Sigmoid colon (tissue), 7 donors: ENCODE data around the gene PERM1. TPM values are rescaled to one million over a fixed set of nuclear protein-coding genes. Genes with fewer than 3 reads are reported as not detected.
"Not testable (repeated sequence)": the region's sequence is repeated elsewhere in the genome, so short reads cannot be mapped to it uniquely, and the experiment has no call there.

Experiments
- DNase-seq: peaks from one replicate; pipeline ENCODE4 v3.0.0-alpha.2; 2019
- H3K27ac ChIP-seq, 4 donors: fragments of 200-600 bp; sonication (generic); one replicate each; pipeline ENCODE4 v1.5.1; 2016 to 2019; ENCODE audit warnings: mild to moderate bottlenecking in 1 of 4
- H3K27me3 ChIP-seq, 3 donors: fragments of 200-600 bp; sonication (generic); one replicate each; pipeline ENCODE4 v1.5.1; 2019; ENCODE audit warnings: mild to moderate bottlenecking in 1 of 3
- H3K36me3 ChIP-seq, 4 donors: fragments of 200-600 bp; sonication (generic); one replicate each; pipeline ENCODE4 v1.5.1; 2016 to 2019
- H3K4me1 ChIP-seq, 4 donors: fragments of 200-600 bp; sonication (generic); one replicate each; pipeline ENCODE4 v1.5.1; 2017 to 2019
- H3K4me3 ChIP-seq, 4 donors: fragments of 200-600 bp; sonication (generic); one replicate each; pipeline ENCODE4 v1.5.1; 2017 to 2019; ENCODE audit warnings: mild to moderate bottlenecking in 2 of 4, moderate library complexity in 1 of 4
- H3K9me3 ChIP-seq, 4 donors: fragments of 200-600 bp in 3 of 4; sonication (generic) in 3 of 4; one replicate each; pipeline versions ENCODE4 v1.5.1 to v1.6.1; 2013 to 2019
- CTCF ChIP-seq, 4 experiments: fragments of 450-650 bp in 3 of 4; fragments of 200-600 bp in 1 of 4; IDR thresholded peaks; one replicate each; pipeline ENCODE4 v1.5.1; 2016 to 2019; ENCODE audit warnings: antibody characterized with exemption in 4 of 4, mild to moderate bottlenecking in 3 of 4, moderate library complexity in 2 of 4
- EP300 ChIP-seq, 4 donors: sonication (generic); formaldehyde crosslinking; IDR thresholded peaks; one replicate each; pipeline ENCODE4 v1.6.1; 2017; ENCODE audit warnings: antibody characterized with exemption in 4 of 4
- POLR2A ChIP-seq, 2 donors: fragments of 450-650 bp; IDR thresholded peaks; one replicate each; pipeline ENCODE4 v1.6.1; 2016; ENCODE audit warnings: antibody characterized with exemption in 2 of 2, mild to moderate bottlenecking in 2 of 2, moderate library complexity in 2 of 2
- POLR2AphosphoS5 ChIP-seq, 4 donors: sonication (generic); formaldehyde crosslinking; IDR thresholded peaks; one replicate each; pipeline ENCODE4 v1.6.1; 2017; ENCODE audit warnings: antibody characterized with exemption in 4 of 4
- WGBS, 2 donors: extraction: QIAGEN DNeasy Blood & Tissue Kit; methylation state at CpG; one replicate each; pipeline ENCODE4 v1.1.7; 2013; 5-methylcytosine and 5-hydroxymethylcytosine counted together
- intact Hi-C: fragments of 100-400 bp; cut with DNase I; formaldehyde crosslinking; loops from one replicate; pipeline ENCODE4 v1.15.1; 2023
- polyA plus RNA-seq, 3 donors: library from polyadenylated mRNA; stranded (reverse); fragments of 200-250 nt; gene quantifications; one replicate each; pipeline ENCODE4 v1.2.3, GENCODE V29; 2013
- total RNA-seq, 4 donors: library from RNA; depleted of rRNA; stranded (reverse); fragments of >200 nt; gene quantifications; one replicate each; pipeline ENCODE4 v1.1.0, GENCODE V29; 2016
- donor health status: healthy with polysubstance abuse.
- donor health status: Bipolar disorder and iron deficiency.
- donor health status: healthy.

Gene PERM1, protein sequence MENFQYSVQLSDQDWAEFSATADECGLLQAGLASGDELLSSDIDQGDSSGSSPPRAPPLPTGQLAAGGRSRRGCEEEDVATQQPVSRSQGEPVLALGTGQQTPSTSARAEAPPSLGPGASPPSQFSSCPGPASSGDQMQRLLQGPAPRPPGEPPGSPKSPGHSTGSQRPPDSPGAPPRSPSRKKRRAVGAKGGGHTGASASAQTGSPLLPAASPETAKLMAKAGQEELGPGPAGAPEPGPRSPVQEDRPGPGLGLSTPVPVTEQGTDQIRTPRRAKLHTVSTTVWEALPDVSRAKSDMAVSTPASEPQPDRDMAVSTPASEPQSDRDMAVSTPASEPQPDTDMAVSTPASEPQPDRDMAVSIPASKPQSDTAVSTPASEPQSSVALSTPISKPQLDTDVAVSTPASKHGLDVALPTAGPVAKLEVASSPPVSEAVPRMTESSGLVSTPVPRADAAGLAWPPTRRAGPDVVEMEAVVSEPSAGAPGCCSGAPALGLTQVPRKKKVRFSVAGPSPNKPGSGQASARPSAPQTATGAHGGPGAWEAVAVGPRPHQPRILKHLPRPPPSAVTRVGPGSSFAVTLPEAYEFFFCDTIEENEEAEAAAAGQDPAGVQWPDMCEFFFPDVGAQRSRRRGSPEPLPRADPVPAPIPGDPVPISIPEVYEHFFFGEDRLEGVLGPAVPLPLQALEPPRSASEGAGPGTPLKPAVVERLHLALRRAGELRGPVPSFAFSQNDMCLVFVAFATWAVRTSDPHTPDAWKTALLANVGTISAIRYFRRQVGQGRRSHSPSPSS
- under 1 TPM in 1 of 4 donors, not detected in 3; under 0.01 TPM for total RNA-seq
- polyA plus RNA-seq = under 1 TPM in 2 of 3 donors, not detected in 1; 0.16 to 0.69 TPM

DNA sequence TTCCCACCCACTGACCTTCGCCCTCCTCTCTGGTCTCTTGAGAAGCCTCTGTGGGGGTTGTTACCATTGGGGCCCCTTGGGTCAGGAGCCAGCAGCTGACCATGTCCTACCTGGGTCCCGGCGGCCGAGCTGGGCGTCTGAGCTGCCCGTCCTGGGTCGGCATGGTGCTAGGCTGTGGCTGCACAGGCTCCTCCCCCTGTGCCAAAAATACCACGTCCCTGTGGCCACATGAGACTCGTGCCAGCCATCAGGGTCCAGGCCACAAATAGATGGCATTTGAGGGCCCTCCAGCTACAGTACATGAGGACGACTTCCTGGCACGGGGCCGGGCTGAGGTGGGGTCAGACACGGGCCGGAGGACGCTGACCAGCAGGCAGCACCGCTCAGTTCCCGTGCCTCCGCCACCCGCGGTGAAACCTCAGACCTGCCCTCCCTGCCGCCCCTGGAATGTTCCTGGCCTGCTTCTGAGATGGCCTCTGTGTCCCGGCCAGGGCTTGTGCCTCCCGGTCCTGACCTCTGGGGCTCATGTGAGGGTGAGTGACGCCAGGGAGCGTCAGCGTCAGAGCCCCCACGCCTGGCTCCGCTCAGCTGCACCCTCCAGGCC is at the start of gene PERM1:
Gene PERM1 (minus strand): TSS at position 139 of the 604 bp plus-strand sequence. CDS start 1,064 bp downstream, outside the sequence.
- Histone ChIP-seq H3K27ac (no peak within 1 kb of the TSS), H3K4me3 (no peak within 1 kb of the TSS), H3K4me1 (peaks cover 0 to 6% (median 3%) of the 10 kb centered on the region in 4 donors), H3K9me3 (no peaks in the 10 kb centered on the region), H3K36me3 (no peaks in the 10 kb centered on the region), H3K27me3 (peaks cover 0 to 32% (median 13%) of the 10 kb centered on the region in 3 donors)
- TF ChIP-seq POLR2AphosphoS5 (IDR thresholded peaks at IDR 0.05) = no peak
- TF ChIP-seq POLR2A (IDR thresholded peaks at IDR 0.05) = no peak
- no peak for TF ChIP-seq CTCF (IDR thresholded peaks at IDR 0.05)
- no peak for TF ChIP-seq EP300 (IDR thresholded peaks at IDR 0.05)
- intact Hi-C loops = no loop called here
- DNase-seq = no peak
- 35 to 62% methylated on average over 28 of the region's 28 CpGs for WGBS, 2 donors

- intact Hi-C loops, H3K9me3 ChIP-seq, H3K27ac ChIP-seq, DNase-seq, H3K36me3 ChIP-seq, H3K4me3 ChIP-seq: not testable (repeated sequence)
- peaks cover 0 to 24% (median 21%) of the 10 kb centered on the region in 4 donors for H3K4me1 ChIP-seq
- whole genome bisulfite sequencing, 2 donors = 81 to 82% methylated on average over 7 of the region's 7 CpGs
- peaks cover 25 to 45% (median 28%) of the 10 kb centered on the region in 3 donors for H3K27me3 ChIP-seq
Observed at GRCh38 chr1:1030867-1031658, 49.2 kb upstream of the PERM1 start.

DNA sequence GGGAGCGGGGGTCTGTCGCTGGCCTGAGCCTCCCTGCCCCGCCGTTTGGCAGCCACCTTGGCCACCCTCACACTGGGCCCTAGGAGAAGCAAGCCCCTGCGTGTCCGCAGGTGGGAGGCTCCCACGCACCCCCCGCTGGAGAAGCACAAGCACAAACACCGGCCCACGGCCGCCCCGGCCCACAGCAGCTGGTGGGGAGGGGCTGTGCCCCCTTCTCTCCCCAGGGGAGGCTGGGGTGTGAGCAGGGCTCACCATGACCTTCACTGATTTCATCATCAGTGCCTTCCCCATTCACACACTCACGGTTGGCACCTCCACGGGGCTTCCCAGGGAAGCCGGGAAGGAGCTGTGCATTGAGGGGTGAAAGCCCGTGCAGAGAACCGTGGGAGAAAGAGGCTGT is 45.9 kb upstream of the PERM1 start:
- TF ChIP-seq POLR2A (IDR thresholded peaks at IDR 0.05) = no peak
- TF ChIP-seq EP300 (IDR thresholded peaks at IDR 0.05) = no peak
- TF ChIP-seq POLR2AphosphoS5 (IDR thresholded peaks at IDR 0.05) = no peak
- TF ChIP-seq CTCF (IDR thresholded peaks at IDR 0.05) = no peak
- intact Hi-C loops = no loop called here
- Histone ChIP-seq H3K36me3 (no peaks in the 10 kb centered on the region), H3K4me3 (no peak overlapping the region), H3K27me3 (peaks cover 5 to 17% (median 6%) of the 10 kb centered on the region in 3 donors), H3K9me3 (no peaks in the 10 kb centered on the region), H3K4me1 (peaks cover 0 to 11% (median 6%) of the 10 kb centered on the region in 4 donors), H3K27ac (no peak overlapping the region)
- no peak for DNase-seq
- WGBS, 2 donors = 86 to 92% methylated on average over 17 of the region's 17 CpGs

DNA sequence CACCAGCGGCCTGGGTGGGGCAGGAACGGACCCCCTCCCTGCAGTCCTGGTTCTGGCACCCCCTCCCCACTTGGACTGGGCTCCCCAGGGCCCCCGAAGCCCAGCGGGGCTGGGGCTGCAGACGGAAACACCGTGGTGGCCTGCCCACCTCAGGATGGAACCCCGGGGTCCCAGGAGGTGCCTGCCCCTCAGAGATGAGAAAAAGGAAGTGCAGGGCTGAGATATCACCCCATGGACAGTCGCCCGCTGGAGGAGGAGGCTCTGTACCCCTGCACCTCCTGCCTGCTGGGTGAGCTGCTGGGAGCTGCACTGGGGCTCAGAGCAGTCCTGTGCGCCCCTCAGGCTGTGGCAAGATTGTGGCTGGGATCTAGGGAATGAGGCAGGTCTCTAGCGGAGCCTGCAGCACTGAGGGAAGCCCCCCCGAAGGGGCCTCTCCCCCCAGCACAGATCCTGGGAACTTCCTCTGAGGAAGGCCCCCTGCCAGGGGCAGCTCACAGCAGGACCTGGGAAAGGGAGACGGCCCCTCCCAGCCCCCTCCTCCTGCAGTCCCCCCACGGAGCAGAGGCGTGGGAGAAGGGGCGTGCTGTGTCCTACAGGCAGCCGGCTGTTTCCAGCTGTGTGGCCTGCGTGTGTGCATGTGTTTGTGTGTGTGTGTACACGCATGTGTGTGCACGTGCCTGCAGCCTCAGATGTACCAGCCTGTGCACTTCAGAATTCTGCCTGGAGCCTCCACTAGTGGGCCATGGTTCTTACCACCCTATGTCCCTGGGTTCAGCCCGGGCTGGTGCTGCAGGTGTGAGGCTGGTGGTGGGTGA is 44.9 kb upstream of the PERM1 start:
- Histone ChIP-seq H3K4me1 (peaks cover 0 to 6% (median under 1%) of the 10 kb centered on the region in 4 donors), H3K4me3 (no peak overlapping the region), H3K9me3 (no peaks in the 10 kb centered on the region), H3K27me3 (peaks cover 0 to 7% (median 0%) of the 10 kb centered on the region in 3 donors), H3K27ac (no peak overlapping the region), H3K36me3 (no peaks in the 10 kb centered on the region)
- TF ChIP-seq CTCF (IDR thresholded peaks at IDR 0.05) = no peak
- TF ChIP-seq EP300 (IDR thresholded peaks at IDR 0.05) = no peak
- TF ChIP-seq POLR2AphosphoS5 (IDR thresholded peaks at IDR 0.05) = no peak
- no peak for TF ChIP-seq POLR2A (IDR thresholded peaks at IDR 0.05)
- DNase-seq = no peak
- intact Hi-C loops = no loop called here
- 62 to 76% methylated on average over 21 of the region's 21 CpGs for whole genome bisulfite sequencing, 2 donors
